ENCODE results near the gene GRK5.

DNA sequence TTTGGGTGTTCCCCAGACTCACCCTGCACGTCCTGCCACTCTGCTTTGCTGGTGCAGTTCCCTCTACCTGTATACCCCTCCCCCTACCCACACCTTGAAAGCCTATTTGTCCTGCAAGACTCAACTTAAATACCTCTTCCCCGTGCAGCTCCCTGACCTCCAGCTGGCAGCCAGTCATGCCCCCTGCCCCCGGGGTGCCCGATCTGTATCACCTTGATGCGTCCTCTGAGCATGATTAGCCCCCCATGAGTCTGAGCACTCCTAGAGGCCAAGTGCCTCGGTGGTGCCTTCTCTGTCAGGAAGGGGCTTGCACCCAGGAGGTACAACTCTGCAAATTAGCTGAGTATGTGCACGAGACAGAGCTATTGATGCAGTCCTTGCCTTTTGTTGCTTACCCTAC, 240.1 kb downstream of the GRK5 start:
- no peak for TF ChIP-seq CTCF (IDR thresholded peaks at IDR 0.05 in 4 of 5, conservative IDR thresholded peaks at IDR 0.05 in 1 of 5)
- TF ChIP-seq POLR2A (IDR thresholded peaks at IDR 0.05): no peak
